Kidney (tissue), 14 donors: Measurements from ENCODE around the gene SEC24C. TPM values are rescaled to one million over a fixed set of nuclear protein-coding genes. Genes with fewer than 3 reads are reported as not detected.

ENCODE experiments used
- DNase-seq, 5 donors: peaks; one replicate each; pipeline ENCODE4 v3.0.0-alpha.2; 2013 to 2020
- FAIRE-seq: peaks from 2 replicates; lab custom pipeline; 2012; peaks lifted over from hg19 to GRCh38; lab: Jason Lieb, UNC
- H3K27ac ChIP-seq, 2 donors: one replicate each; pipeline ENCODE4 v1.7.0; 2013; ENCODE audit warnings: low read depth in 2 of 2, low read length in 2 of 2, inconsistent platforms in 1 of 2
- H3K27me3 ChIP-seq: one replicate; pipeline ENCODE4 v1.7.1; 2013; ENCODE audit warnings: low read length, inconsistent platforms; ENCODE audit not compliant: control insufficient read depth, insufficient read depth
- H3K36me3 ChIP-seq, 3 donors: one replicate each; pipeline versions ENCODE4 v1.7.0 to v1.7.1; 2013; ENCODE audit warnings: low read length in 3 of 3, control low read depth in 1 of 3, inconsistent platforms in 1 of 3; ENCODE audit not compliant: insufficient read depth in 3 of 3, control insufficient read depth in 2 of 3
- H3K4me1 ChIP-seq, 3 donors: one replicate each; pipeline versions ENCODE4 v1.7.0 to v1.7.1; 2013; ENCODE audit warnings: low read length in 3 of 3, inconsistent platforms in 1 of 3, low read depth in 1 of 3; ENCODE audit not compliant: control insufficient read depth in 2 of 3, insufficient read depth in 2 of 3
- H3K4me3 ChIP-seq, 3 donors: one replicate each; pipeline versions ENCODE4 v1.7.0 to v1.8.1; 2013; ENCODE audit warnings: low read length in 3 of 3, control low read depth in 1 of 3, inconsistent platforms in 1 of 3
- H3K9ac ChIP-seq, 3 donors: one replicate each; pipeline versions ENCODE4 v1.7.0 to v1.7.1; 2013; ENCODE audit warnings: low read length in 3 of 3, control low read depth in 1 of 3, inconsistent platforms in 1 of 3
- H3K9me3 ChIP-seq, 3 donors: one replicate each; pipeline versions ENCODE4 v1.7.0 to v1.7.1; 2013; ENCODE audit warnings: low read length in 3 of 3, control low read depth in 1 of 3, inconsistent platforms in 1 of 3; ENCODE audit not compliant: control insufficient read depth in 2 of 3, insufficient read depth in 1 of 3
- intact Hi-C: fragments of 100-400 bp; cut with DNase I; formaldehyde crosslinking; loops from one replicate; pipeline ENCODE4 v1.11.1; 2022
- polyA plus RNA-seq: library from polyadenylated mRNA; stranded (reverse); fragments of 350-450 nt; fragmentation: Illumina TruSeq; extraction: RNeasy Lipid Tissue Mini Kit (QIAGEN cat#74804); gene quantifications from one replicate; pipeline ENCODE4 v1.2.3, GENCODE V29; 2014; ENCODE audit warnings: low read depth, low replicate concordance; ENCODE audit not compliant: insufficient read depth
- total RNA-seq: library from RNA; stranded (reverse); fragmentation: NEBNext Ultra II Directional; extraction: Animal tissue kit (Norgen Biotek cat#: 25700); gene quantifications from one replicate; pipeline ENCODE4 v1.2.1, GENCODE V29; 2021
- TF ChIP-seq, protein P1 (sequence below): IDR thresholded peaks from 3 replicates; pipeline ENCODE4 v1.5.1; 2012; ENCODE audit warnings: mild to moderate bottlenecking, moderate library complexity, borderline replicate concordance; ENCODE audit not compliant: insufficient read depth; ENCODE audit errors: extremely low read depth
- donor health status: control.
- donor health status: control.
- donor health status: control.
- donor health status: control.
- donor health status: control.
- donor health status: DM: yes; HTN: yes; CAD: no.
- donor health status: Normal renal cell carcinoma (clear cell type).

Gene SEC24C
- total and polyA plus RNA-seq, 2 donors from 2014 or later: 39.2 to 66.9 TPM

DNA sequence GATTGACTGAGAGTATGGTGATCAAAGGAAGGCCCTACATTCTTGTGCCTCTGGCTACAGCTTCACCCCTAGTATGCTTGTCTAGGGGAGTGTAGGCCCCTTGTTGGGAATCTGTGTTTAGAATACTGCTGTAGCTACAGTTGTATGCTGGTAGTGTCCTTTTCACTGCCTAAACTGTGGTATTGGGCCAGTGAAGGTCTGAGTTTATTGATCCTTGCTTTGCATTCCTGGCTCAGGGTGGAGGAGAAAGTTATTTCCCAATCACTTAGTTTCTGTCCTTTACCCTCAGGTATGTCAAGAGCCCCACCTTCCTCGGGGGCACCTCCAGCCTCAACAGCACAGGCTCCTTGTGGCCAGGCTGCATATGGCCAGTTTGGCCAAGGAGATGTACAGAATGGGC lies 6.6 kb downstream of the SEC24C start:
- FAIRE-seq: no peak
- Histone ChIP-seq H3K27ac (no peak overlapping the region), H3K36me3 (peaks cover 8 to 32% (median 21%) of the 10 kb centered on the region in 3 donors), H3K4me3 (no peak overlapping the region), H3K9ac (no peak overlapping the region), H3K27me3 (no peaks in the 10 kb centered on the region), H3K4me1 (peaks cover 0 to 4% (median 0%) of the 10 kb centered on the region in 3 donors), H3K9me3 (no peaks in the 10 kb centered on the region)
- no peak for DNase-seq
- TF ChIP-seq, protein P1, sequence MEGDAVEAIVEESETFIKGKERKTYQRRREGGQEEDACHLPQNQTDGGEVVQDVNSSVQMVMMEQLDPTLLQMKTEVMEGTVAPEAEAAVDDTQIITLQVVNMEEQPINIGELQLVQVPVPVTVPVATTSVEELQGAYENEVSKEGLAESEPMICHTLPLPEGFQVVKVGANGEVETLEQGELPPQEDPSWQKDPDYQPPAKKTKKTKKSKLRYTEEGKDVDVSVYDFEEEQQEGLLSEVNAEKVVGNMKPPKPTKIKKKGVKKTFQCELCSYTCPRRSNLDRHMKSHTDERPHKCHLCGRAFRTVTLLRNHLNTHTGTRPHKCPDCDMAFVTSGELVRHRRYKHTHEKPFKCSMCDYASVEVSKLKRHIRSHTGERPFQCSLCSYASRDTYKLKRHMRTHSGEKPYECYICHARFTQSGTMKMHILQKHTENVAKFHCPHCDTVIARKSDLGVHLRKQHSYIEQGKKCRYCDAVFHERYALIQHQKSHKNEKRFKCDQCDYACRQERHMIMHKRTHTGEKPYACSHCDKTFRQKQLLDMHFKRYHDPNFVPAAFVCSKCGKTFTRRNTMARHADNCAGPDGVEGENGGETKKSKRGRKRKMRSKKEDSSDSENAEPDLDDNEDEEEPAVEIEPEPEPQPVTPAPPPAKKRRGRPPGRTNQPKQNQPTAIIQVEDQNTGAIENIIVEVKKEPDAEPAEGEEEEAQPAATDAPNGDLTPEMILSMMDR: no peak
- intact Hi-C loops: no loop called here

GRCh38 chr10:73756183-73756582 lies 12.0 kb downstream of the SEC24C start:
- TF ChIP-seq, protein P1: no peak
- H3K36me3 ChIP-seq: peaks cover 9 to 40% (median 20%) of the 10 kb centered on the region in 3 donors
- FAIRE-seq: no peak

GRCh38 chr10:73758704-73759511 lies 14.7 kb downstream of the SEC24C start:
- no peak overlapping the region for H3K9ac ChIP-seq
- TF ChIP-seq, protein P1: no peak
- H3K9me3 ChIP-seq: no peaks in the 10 kb centered on the region
- intact Hi-C loops: no loop called here
- DNase-seq (no peak), FAIRE-seq (no peak)
- H3K36me3 ChIP-seq: peaks cover 10 to 48% (median 30%) of the 10 kb centered on the region in 3 donors
- no peak overlapping the region for H3K27ac ChIP-seq
- H3K27me3 ChIP-seq: no peaks in the 10 kb centered on the region
- H3K4me1 ChIP-seq: peaks cover 0 to 5% (median 3%) of the 10 kb centered on the region in 3 donors
- no peak overlapping the region for H3K4me3 ChIP-seq

More at GRCh38 chr10:73756183-73756582, 12.0 kb downstream of the SEC24C start:
- no peak overlapping the region for H3K27ac ChIP-seq
- no peaks in the 10 kb centered on the region for H3K4me1 ChIP-seq
- intact Hi-C loops: no loop called here
- no peak overlapping the region for H3K4me3 ChIP-seq
- DNase-seq: no peak
- no peak overlapping the region for H3K9ac ChIP-seq
- no peaks in the 10 kb centered on the region for H3K27me3 ChIP-seq
- no peaks in the 10 kb centered on the region for H3K9me3 ChIP-seq
